Liver (tissue), 3 donors: ENCODE measurements around the gene GJA10.

Experiments used
- FOXA1 ChIP-seq: IDR thresholded peaks from 2 replicates; pipeline ENCODE4 v1.6.1; 2016; ENCODE audit warnings: antibody characterized with exemption
- GABPA ChIP-seq, 2 donors: IDR thresholded peaks in 1 of 2; conservative IDR thresholded peaks in 1 of 2; 2 replicates each; pipeline ENCODE4 v1.6.1; 2016; ENCODE audit warnings: antibody characterized with exemption in 2 of 2, mild to moderate bottlenecking in 1 of 2, moderate library complexity in 1 of 2
- JUND ChIP-seq, 2 donors: IDR thresholded peaks; 2 replicates each; pipeline ENCODE4 v1.6.1; 2016; ENCODE audit warnings: antibody characterized with exemption in 2 of 2
- MAX ChIP-seq: IDR thresholded peaks from 2 replicates; pipeline ENCODE4 v1.6.1; 2016; ENCODE audit warnings: antibody characterized with exemption
- NR2F2 ChIP-seq: IDR thresholded peaks from 2 replicates; pipeline ENCODE4 v1.6.1; 2016; ENCODE audit warnings: antibody characterized with exemption
- RAD21 ChIP-seq, 2 donors: IDR thresholded peaks; 2 replicates each; pipeline ENCODE4 v1.6.1; 2016; ENCODE audit warnings: antibody characterized with exemption in 2 of 2, mild to moderate bottlenecking in 2 of 2
- REST ChIP-seq: IDR thresholded peaks from 2 replicates; pipeline ENCODE4 v1.6.1; 2016; ENCODE audit warnings: antibody characterized with exemption, mild to moderate bottlenecking
- RXRA ChIP-seq, 2 donors: IDR thresholded peaks; 2 replicates each; pipeline ENCODE4 v1.6.1; 2017 to 2018; ENCODE audit warnings: antibody characterized with exemption in 2 of 2, mild to moderate bottlenecking in 1 of 2
- SP1 ChIP-seq: IDR thresholded peaks from 2 replicates; pipeline ENCODE4 v1.6.1; 2018; ENCODE audit warnings: antibody characterized with exemption, mild to moderate bottlenecking
- TAF1 ChIP-seq: conservative IDR thresholded peaks from 2 replicates; pipeline ENCODE4 v1.6.1; 2016; ENCODE audit warnings: antibody characterized with exemption, mild to moderate bottlenecking
- YY1 ChIP-seq: IDR thresholded peaks from 2 replicates; pipeline ENCODE4 v1.6.1; 2016; ENCODE audit warnings: antibody characterized with exemption, mild to moderate bottlenecking
- TF ChIP-seq, protein P1 (sequence below): fragments of 150-350 bp; IDR thresholded peaks from 2 replicates; pipeline ENCODE4 v1.5.1; 2017; ENCODE audit warnings: improper control_type of control experiment, low read depth, low read length; ENCODE audit not compliant: missing input control
- TF ChIP-seq, protein P2 (sequence below): IDR thresholded peaks from 2 replicates; pipeline ENCODE4 v1.6.1; 2016; ENCODE audit warnings: antibody characterized with exemption
- TF ChIP-seq, protein P3 (sequence below): IDR thresholded peaks from 2 replicates; pipeline ENCODE4 v1.6.1; 2016; ENCODE audit warnings: antibody characterized with exemption
- donor health status: healthy.
- donor health status: healthy.

DNA sequence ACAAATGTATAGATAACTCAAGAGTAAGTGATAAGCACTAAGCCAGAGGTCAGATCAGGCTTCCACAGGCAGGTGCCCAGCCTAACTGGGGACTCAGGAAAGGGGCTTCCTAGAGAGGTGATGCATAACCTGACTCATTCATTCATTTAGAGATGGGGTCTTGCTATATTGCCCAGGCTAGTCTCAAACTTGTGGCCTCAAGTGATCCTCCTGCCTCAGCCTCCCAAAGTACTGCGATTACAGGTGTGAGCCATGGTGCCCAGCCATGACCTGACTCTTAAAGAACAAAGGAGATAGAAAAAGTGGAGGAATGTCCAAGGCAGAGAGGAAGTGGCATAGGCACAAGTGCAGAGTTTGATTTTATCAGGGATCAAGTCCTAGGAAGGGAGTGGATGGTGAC lies 41.9 kb downstream of the GJA10 start:
- no peak for TF ChIP-seq YY1
- TF ChIP-seq TAF1 = no peak
- TF ChIP-seq, protein P1, sequence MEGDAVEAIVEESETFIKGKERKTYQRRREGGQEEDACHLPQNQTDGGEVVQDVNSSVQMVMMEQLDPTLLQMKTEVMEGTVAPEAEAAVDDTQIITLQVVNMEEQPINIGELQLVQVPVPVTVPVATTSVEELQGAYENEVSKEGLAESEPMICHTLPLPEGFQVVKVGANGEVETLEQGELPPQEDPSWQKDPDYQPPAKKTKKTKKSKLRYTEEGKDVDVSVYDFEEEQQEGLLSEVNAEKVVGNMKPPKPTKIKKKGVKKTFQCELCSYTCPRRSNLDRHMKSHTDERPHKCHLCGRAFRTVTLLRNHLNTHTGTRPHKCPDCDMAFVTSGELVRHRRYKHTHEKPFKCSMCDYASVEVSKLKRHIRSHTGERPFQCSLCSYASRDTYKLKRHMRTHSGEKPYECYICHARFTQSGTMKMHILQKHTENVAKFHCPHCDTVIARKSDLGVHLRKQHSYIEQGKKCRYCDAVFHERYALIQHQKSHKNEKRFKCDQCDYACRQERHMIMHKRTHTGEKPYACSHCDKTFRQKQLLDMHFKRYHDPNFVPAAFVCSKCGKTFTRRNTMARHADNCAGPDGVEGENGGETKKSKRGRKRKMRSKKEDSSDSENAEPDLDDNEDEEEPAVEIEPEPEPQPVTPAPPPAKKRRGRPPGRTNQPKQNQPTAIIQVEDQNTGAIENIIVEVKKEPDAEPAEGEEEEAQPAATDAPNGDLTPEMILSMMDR = no peak
- no peak for TF ChIP-seq MAX
- TF ChIP-seq RAD21 (IDR thresholded peaks at IDR 0.05) = no peak
- no peak for TF ChIP-seq RXRA (IDR thresholded peaks at IDR 0.05)
- TF ChIP-seq REST = no peak
- no peak for TF ChIP-seq JUND (IDR thresholded peaks at IDR 0.05)
- no peak for TF ChIP-seq SP1
- TF ChIP-seq NR2F2 = no peak
- TF ChIP-seq GABPA (IDR thresholded peaks at IDR 0.05 in 1 of 2, conservative IDR thresholded peaks at IDR 0.05 in 1 of 2) = no peak
- TF ChIP-seq, protein P2, sequence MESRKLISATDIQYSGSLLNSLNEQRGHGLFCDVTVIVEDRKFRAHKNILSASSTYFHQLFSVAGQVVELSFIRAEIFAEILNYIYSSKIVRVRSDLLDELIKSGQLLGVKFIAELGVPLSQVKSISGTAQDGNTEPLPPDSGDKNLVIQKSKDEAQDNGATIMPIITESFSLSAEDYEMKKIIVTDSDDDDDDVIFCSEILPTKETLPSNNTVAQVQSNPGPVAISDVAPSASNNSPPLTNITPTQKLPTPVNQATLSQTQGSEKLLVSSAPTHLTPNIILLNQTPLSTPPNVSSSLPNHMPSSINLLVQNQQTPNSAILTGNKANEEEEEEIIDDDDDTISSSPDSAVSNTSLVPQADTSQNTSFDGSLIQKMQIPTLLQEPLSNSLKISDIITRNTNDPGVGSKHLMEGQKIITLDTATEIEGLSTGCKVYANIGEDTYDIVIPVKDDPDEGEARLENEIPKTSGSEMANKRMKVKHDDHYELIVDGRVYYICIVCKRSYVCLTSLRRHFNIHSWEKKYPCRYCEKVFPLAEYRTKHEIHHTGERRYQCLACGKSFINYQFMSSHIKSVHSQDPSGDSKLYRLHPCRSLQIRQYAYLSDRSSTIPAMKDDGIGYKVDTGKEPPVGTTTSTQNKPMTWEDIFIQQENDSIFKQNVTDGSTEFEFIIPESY = no peak
- TF ChIP-seq FOXA1 = no peak
- TF ChIP-seq, protein P3, sequence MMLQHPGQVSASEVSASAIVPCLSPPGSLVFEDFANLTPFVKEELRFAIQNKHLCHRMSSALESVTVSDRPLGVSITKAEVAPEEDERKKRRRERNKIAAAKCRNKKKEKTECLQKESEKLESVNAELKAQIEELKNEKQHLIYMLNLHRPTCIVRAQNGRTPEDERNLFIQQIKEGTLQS = no peak
